SK-N-SH (cell line): Measurements from ENCODE around the gene ZNF202. TPM values are rescaled to one million over a fixed set of nuclear protein-coding genes. Genes with fewer than 3 reads are reported as not detected.

Source experiments
- CTCF ChIA-PET: fragments of 300-600, 350-600 bp; formaldehyde crosslinking; extraction: SDS; loops from one replicate; lab custom pipeline; 2021; lab: Yijun Ruan, JAX
- POLR2A ChIA-PET: fragments of 350-600 bp; sonication (Branson Sonifier 250); formaldehyde crosslinking; extraction: SDS; loops from one replicate; lab custom pipeline; 2020; ENCODE audit warnings: antibody characterized with exemption, inconsistent platforms; lab: Yijun Ruan, JAX
- DNase-seq: peaks from one replicate; pipeline ENCODE4 v3.0.0; 2012
- H2AFZ ChIP-seq: fragments of 200-600 bp; sonication (generic); 2 replicates; pipeline ENCODE4 v1.8.1; 2016; ENCODE audit warnings: antibody characterized with exemption, mild to moderate bottlenecking, low read depth
- H3F3A ChIP-seq: fragments of 200-600 bp; sonication (generic); replicated peaks from 2 replicates; pipeline ENCODE3; 2016; ENCODE audit warnings: antibody characterized with exemption, mild to moderate bottlenecking; ENCODE audit not compliant: insufficient read depth
- H3K27ac ChIP-seq, 2 experiments: fragments of 200-500 bp in 1 of 2; fragments of 200-600 bp in 1 of 2; sonication (Bioruptor generic) in 1 of 2; sonication (generic), shearing (Covaris generic) in 1 of 2; 2 replicates each; pipeline versions ENCODE4 v1.5.1 to v1.6.1; 2014 to 2016; ENCODE audit warnings: low read depth in 2 of 2, inconsistent platforms in 1 of 2, low read length in 1 of 2, mild to moderate bottlenecking in 1 of 2, mixed read lengths in 1 of 2
- H3K27me3 ChIP-seq: fragments of 200-600 bp; sonication (generic), shearing (Covaris generic); 2 replicates; pipeline ENCODE4 v1.6.1; 2016; ENCODE audit warnings: mixed run types; ENCODE audit not compliant: insufficient read depth
- H3K36me3 ChIP-seq, 2 experiments: fragments of 200-500 bp in 1 of 2; fragments of 200-600 bp in 1 of 2; sonication (Bioruptor generic) in 1 of 2; sonication (generic) in 1 of 2; replicated peaks in 1 of 2; 2 replicates each; pipeline versions ENCODE3 to v1.5.1; 2014 to 2016; ENCODE audit warnings: low read length in 1 of 2, mild to moderate bottlenecking in 1 of 2; ENCODE audit not compliant: insufficient read depth in 2 of 2, control insufficient read depth in 1 of 2
- H3K4me1 ChIP-seq, 2 experiments: fragments of 200-500 bp in 1 of 2; fragments of 200-600 bp in 1 of 2; sonication (Bioruptor generic) in 1 of 2; sonication (generic), shearing (Covaris generic) in 1 of 2; 2 replicates each; pipeline versions ENCODE4 v1.5.1 to v1.6.1; 2014 to 2016; ENCODE audit warnings: low read depth in 1 of 2, low read length in 1 of 2, mixed run types in 1 of 2; ENCODE audit not compliant: insufficient read depth in 2 of 2, control insufficient read depth in 1 of 2
- H3K4me2 ChIP-seq: fragments of 200-600 bp; sonication (generic), shearing (Covaris generic); 2 replicates; pipeline ENCODE4 v1.6.1; 2017; ENCODE audit warnings: mixed run types
- H3K4me3 ChIP-seq, 2 experiments: fragments of 200-500 bp in 1 of 2; fragments of 200-600 bp in 1 of 2; sonication (Bioruptor generic) in 1 of 2; sonication (generic), shearing (Covaris generic) in 1 of 2; 2 replicates each; pipeline versions ENCODE4 v1.5.1 to v1.8.1; 2014 to 2016; ENCODE audit warnings: low read depth in 2 of 2, inconsistent platforms in 1 of 2, low read length in 1 of 2, mild to moderate bottlenecking in 1 of 2, mixed read lengths in 1 of 2, moderate library complexity in 1 of 2
- H3K79me2 ChIP-seq: fragments of 200-600 bp; sonication (generic); 2 replicates; pipeline ENCODE4 v1.8.1; 2017; ENCODE audit warnings: mild to moderate bottlenecking; ENCODE audit not compliant: insufficient read depth
- H3K9ac ChIP-seq: fragments of 200-600 bp; sonication (generic); 2 replicates; pipeline ENCODE4 v1.6.1; 2017; ENCODE audit warnings: mixed run types
- H3K9me2 ChIP-seq: fragments of 200-600 bp; sonication (generic); 2 replicates; pipeline ENCODE4 v1.6.1; 2017; ENCODE audit warnings: mixed run types
- H3K9me3 ChIP-seq: fragments of 200-600 bp; sonication (generic); 2 replicates; pipeline ENCODE4 v1.6.1; 2017; ENCODE audit warnings: mixed run types, mild to moderate bottlenecking, moderate library complexity
- H4K20me1 ChIP-seq: fragments of 200-600 bp; sonication (generic); 2 replicates; pipeline ENCODE4 v1.6.1; 2017; ENCODE audit warnings: mild to moderate bottlenecking, mixed run types; ENCODE audit not compliant: insufficient read depth
- CHD2 ChIP-seq: fragments of 150-350 bp; IDR thresholded peaks from 2 replicates; pipeline ENCODE4 v1.6.1; 2018; ENCODE audit warnings: low read length; ENCODE audit not compliant: partially characterized antibody
- FOXJ3 ChIP-seq: sonication (generic); formaldehyde crosslinking; IDR thresholded peaks from 2 replicates; pipeline ENCODE4 v1.5.1; 2020; ENCODE audit warnings: mild to moderate bottlenecking, missing genetic modification reagents
- FOXM1 ChIP-seq: IDR thresholded peaks from 2 replicates; pipeline ENCODE4 v1.4.0; 2012; ENCODE audit warnings: low read depth, mild to moderate bottlenecking
- GATA2 ChIP-seq: sonication (generic); formaldehyde crosslinking; IDR thresholded peaks from 2 replicates; pipeline ENCODE4 v1.5.0; 2020; ENCODE audit warnings: mild to moderate bottlenecking, missing genetic modification reagents
- JUND ChIP-seq: IDR thresholded peaks from 2 replicates; pipeline ENCODE4 v1.4.0; 2012
- RXRA ChIP-seq: IDR thresholded peaks from 2 replicates; pipeline ENCODE4 v1.4.0; 2012; ENCODE audit warnings: low read depth, mild to moderate bottlenecking, borderline replicate concordance
- SMC3 ChIP-seq: IDR thresholded peaks from 2 replicates; pipeline ENCODE4 v1.6.1; 2012; ENCODE audit warnings: low read depth, low read length, improper control_type of control experiment
- TEAD4 ChIP-seq: IDR thresholded peaks from 2 replicates; pipeline ENCODE4 v1.4.0; 2012; ENCODE audit warnings: mild to moderate bottlenecking, borderline replicate concordance; ENCODE audit not compliant: insufficient read depth
- WGBS: methylation state at CpG from one replicate; pipeline ENCODE4 v1.1.6; 2017; ENCODE audit warnings: low lambda C conversion rate; 5-methylcytosine and 5-hydroxymethylcytosine counted together
- polyA plus RNA-seq, 3 experiments: library from polyadenylated mRNA; depleted of rRNA; stranded (reverse); fragments of >200 nt; gene quantifications; 2 replicates each; pipeline ENCODE4 v1.2.3, GENCODE V29; 2012
- TF ChIP-seq, protein P1 (sequence below): IDR thresholded peaks from 2 replicates; pipeline ENCODE4; 2012
- TF ChIP-seq, protein P2 (sequence below): IDR thresholded peaks from 2 replicates; pipeline ENCODE4 v1.6.1; 2012; ENCODE audit warnings: mild to moderate bottlenecking, low read depth, low read length, moderate library complexity

ZNF202 gene
- polyA plus RNA-seq, 1 of the 3 experiments (the other 2 are of a cell fraction) = 11.3 TPM

DNA sequence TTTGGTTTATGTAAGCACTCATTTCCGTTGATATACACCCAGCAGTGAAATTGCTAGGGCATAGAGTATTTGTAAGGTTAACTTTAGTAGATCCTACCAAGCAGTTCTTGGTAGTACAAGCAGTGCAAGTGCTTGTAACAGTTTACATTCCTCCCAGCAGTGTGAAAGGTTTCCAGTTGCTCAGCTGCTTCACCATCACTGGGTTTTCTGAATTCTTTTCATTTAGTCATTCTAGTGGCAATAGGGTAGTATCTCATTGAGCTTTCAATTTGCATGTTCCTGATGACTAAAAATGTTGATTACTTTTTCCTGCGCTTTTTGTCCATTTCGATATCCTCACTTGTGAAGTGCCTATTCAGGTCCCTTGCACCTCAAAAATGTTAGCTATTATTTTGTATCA lies 34.3 kb downstream of the ZNF202 start:
- Histone ChIP-seq H3K9ac (no peak overlapping the region), H4K20me1 (no peaks in the 10 kb centered on the region), H3K4me2 (no peak overlapping the region), H3F3A (no peaks in the 10 kb centered on the region), H3K79me2 (no peaks in the 10 kb centered on the region), H2AFZ (no peak overlapping the region), H3K4me3 (no peak overlapping the region), H3K27ac (no peak overlapping the region), H3K36me3 (no peaks in the 10 kb centered on the region), H3K9me2 (no peaks in the 10 kb centered on the region), H3K27me3 (peaks cover 10% of the 10 kb centered on the region; the same call in 1 of the 2 replicates), H3K4me1 (peaks cover 0 to 2% of the 10 kb centered on the region in 2 experiments; a peak in 2 of 4 replicates)
- ChIA-PET CTCF (interaction anchor here (0.7 to 15.3 kb wide), 39 partner anchors 9 to 228 kb away, joined by 3 to 441 read pairs (median 11); partner anchors contain the start of gene SCN3B), POLR2A (interaction anchor here (0.6 to 2.7 kb wide), 2 partner anchors 23 to 53 kb away, joined by 4 to 12 read pairs; partner anchors contain the start of gene SCN3B)
- WGBS = 81% methylated on average over 3 of the region's 3 CpGs
- no peak for DNase-seq
- TF ChIP-seq FOXJ3 = no peak
- TF ChIP-seq, protein P1, sequence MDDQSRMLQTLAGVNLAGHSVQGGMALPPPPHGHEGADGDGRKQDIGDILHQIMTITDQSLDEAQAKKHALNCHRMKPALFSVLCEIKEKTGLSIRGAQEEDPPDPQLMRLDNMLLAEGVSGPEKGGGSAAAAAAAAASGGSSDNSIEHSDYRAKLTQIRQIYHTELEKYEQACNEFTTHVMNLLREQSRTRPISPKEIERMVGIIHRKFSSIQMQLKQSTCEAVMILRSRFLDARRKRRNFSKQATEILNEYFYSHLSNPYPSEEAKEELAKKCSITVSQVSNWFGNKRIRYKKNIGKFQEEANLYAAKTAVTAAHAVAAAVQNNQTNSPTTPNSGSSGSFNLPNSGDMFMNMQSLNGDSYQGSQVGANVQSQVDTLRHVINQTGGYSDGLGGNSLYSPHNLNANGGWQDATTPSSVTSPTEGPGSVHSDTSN = no peak
- no peak for TF ChIP-seq CHD2
- TF ChIP-seq SMC3 = no peak
- TF ChIP-seq, protein P2, sequence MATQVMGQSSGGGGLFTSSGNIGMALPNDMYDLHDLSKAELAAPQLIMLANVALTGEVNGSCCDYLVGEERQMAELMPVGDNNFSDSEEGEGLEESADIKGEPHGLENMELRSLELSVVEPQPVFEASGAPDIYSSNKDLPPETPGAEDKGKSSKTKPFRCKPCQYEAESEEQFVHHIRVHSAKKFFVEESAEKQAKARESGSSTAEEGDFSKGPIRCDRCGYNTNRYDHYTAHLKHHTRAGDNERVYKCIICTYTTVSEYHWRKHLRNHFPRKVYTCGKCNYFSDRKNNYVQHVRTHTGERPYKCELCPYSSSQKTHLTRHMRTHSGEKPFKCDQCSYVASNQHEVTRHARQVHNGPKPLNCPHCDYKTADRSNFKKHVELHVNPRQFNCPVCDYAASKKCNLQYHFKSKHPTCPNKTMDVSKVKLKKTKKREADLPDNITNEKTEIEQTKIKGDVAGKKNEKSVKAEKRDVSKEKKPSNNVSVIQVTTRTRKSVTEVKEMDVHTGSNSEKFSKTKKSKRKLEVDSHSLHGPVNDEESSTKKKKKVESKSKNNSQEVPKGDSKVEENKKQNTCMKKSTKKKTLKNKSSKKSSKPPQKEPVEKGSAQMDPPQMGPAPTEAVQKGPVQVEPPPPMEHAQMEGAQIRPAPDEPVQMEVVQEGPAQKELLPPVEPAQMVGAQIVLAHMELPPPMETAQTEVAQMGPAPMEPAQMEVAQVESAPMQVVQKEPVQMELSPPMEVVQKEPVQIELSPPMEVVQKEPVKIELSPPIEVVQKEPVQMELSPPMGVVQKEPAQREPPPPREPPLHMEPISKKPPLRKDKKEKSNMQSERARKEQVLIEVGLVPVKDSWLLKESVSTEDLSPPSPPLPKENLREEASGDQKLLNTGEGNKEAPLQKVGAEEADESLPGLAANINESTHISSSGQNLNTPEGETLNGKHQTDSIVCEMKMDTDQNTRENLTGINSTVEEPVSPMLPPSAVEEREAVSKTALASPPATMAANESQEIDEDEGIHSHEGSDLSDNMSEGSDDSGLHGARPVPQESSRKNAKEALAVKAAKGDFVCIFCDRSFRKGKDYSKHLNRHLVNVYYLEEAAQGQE = no peak
- no peak for TF ChIP-seq FOXM1
- TF ChIP-seq, all 33 proteins: peak for 0
- H3K9me3 ChIP-seq = no peaks in the 10 kb centered on the region

DNA sequence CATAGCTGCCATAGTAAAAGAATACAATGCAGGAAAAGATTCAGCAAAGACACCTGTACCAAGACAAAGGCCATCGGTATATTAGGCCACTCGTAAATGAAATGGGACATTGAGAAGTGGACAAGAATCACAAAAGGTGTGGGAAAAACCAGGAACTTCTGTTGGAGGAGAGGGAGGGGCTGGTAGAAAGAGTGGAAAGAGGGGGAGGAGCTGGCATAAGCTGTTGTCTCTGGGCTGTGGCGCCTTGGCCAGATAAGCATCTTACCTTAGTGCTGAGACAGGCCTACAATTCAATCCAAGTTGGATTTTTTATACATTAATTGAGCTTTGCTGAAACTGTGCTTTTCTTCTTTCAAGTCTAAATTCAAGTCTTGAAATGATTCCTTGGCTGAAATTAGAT lies 37.1 kb downstream of the ZNF202 start:
- Histone ChIP-seq H3K4me3 (no peak overlapping the region), H3K27me3 (peaks cover 11% of the 10 kb centered on the region; the same call in 1 of the 2 replicates), H3K79me2 (no peaks in the 10 kb centered on the region), H3F3A (no peaks in the 10 kb centered on the region), H3K4me1 (peaks cover 0 to 2% of the 10 kb centered on the region in 2 experiments; a peak in 2 of 4 replicates), H2AFZ (no peak overlapping the region), H4K20me1 (no peaks in the 10 kb centered on the region), H3K9me2 (no peaks in the 10 kb centered on the region), H3K9ac (no peak overlapping the region), H3K9me3 (no peaks in the 10 kb centered on the region), H3K27ac (no peak overlapping the region), H3K36me3 (no peaks in the 10 kb centered on the region), H3K4me2 (no peak overlapping the region)
- TF ChIP-seq RXRA (no peak), GATA2 (CRISPR knock-in tag) (0 out of 2 replicates have a peak, but pooled peaks have one; percentile 35), TEAD4 (no peak), JUND (no peak)
- ChIA-PET CTCF (interaction anchor here (1.6 to 15.3 kb wide), 6 partner anchors 20 to 193 kb away, joined by 3 to 441 read pairs (median 36); partner anchors contain the start of gene SCN3B), POLR2A (no interaction called here)
- WGBS = 83% methylated on average over 3 of the region's 3 CpGs
- peak; percentile 23 for DNase-seq
